Sigmoid colon (tissue), 7 donors: ENCODE data around the gene TPCN2. TPM values are rescaled to one million over a fixed set of nuclear protein-coding genes. Genes with fewer than 3 reads are reported as not detected.

Experiments used
- DNase-seq: peaks from one replicate; pipeline ENCODE4 v3.0.0-alpha.2; 2019
- H3K27ac ChIP-seq, 4 donors: fragments of 200-600 bp; sonication (generic); one replicate each; pipeline ENCODE4 v1.5.1; 2016 to 2019; ENCODE audit warnings: mild to moderate bottlenecking in 1 of 4
- H3K27me3 ChIP-seq, 3 donors: fragments of 200-600 bp; sonication (generic); one replicate each; pipeline ENCODE4 v1.5.1; 2019; ENCODE audit warnings: mild to moderate bottlenecking in 1 of 3
- H3K36me3 ChIP-seq, 4 donors: fragments of 200-600 bp; sonication (generic); one replicate each; pipeline ENCODE4 v1.5.1; 2016 to 2019
- H3K4me1 ChIP-seq, 4 donors: fragments of 200-600 bp; sonication (generic); one replicate each; pipeline ENCODE4 v1.5.1; 2017 to 2019
- H3K4me3 ChIP-seq, 4 donors: fragments of 200-600 bp; sonication (generic); one replicate each; pipeline ENCODE4 v1.5.1; 2017 to 2019; ENCODE audit warnings: mild to moderate bottlenecking in 2 of 4, moderate library complexity in 1 of 4
- H3K9me3 ChIP-seq, 4 donors: fragments of 200-600 bp in 3 of 4; sonication (generic) in 3 of 4; one replicate each; pipeline versions ENCODE4 v1.5.1 to v1.6.1; 2013 to 2019
- CTCF ChIP-seq, 4 experiments: fragments of 450-650 bp in 3 of 4; fragments of 200-600 bp in 1 of 4; IDR thresholded peaks; one replicate each; pipeline ENCODE4 v1.5.1; 2016 to 2019; ENCODE audit warnings: antibody characterized with exemption in 4 of 4, mild to moderate bottlenecking in 3 of 4, moderate library complexity in 2 of 4
- EP300 ChIP-seq, 4 donors: sonication (generic); formaldehyde crosslinking; IDR thresholded peaks; one replicate each; pipeline ENCODE4 v1.6.1; 2017; ENCODE audit warnings: antibody characterized with exemption in 4 of 4
- POLR2A ChIP-seq, 2 donors: fragments of 450-650 bp; IDR thresholded peaks; one replicate each; pipeline ENCODE4 v1.6.1; 2016; ENCODE audit warnings: antibody characterized with exemption in 2 of 2, mild to moderate bottlenecking in 2 of 2, moderate library complexity in 2 of 2
- POLR2AphosphoS5 ChIP-seq, 4 donors: sonication (generic); formaldehyde crosslinking; IDR thresholded peaks; one replicate each; pipeline ENCODE4 v1.6.1; 2017; ENCODE audit warnings: antibody characterized with exemption in 4 of 4
- WGBS, 2 donors: extraction: QIAGEN DNeasy Blood & Tissue Kit; methylation state at CpG; one replicate each; pipeline ENCODE4 v1.1.7; 2013; 5-methylcytosine and 5-hydroxymethylcytosine counted together
- intact Hi-C: fragments of 100-400 bp; cut with DNase I; formaldehyde crosslinking; loops from one replicate; pipeline ENCODE4 v1.15.1; 2023
- polyA plus RNA-seq, 3 donors: library from polyadenylated mRNA; stranded (reverse); fragments of 200-250 nt; gene quantifications; one replicate each; pipeline ENCODE4 v1.2.3, GENCODE V29; 2013
- total RNA-seq, 4 donors: library from RNA; depleted of rRNA; stranded (reverse); fragments of >200 nt; gene quantifications; one replicate each; pipeline ENCODE4 v1.1.0, GENCODE V29; 2016
- donor health status: healthy with polysubstance abuse.
- donor health status: Bipolar disorder and iron deficiency.
- donor health status: healthy.

Gene TPCN2
- total and polyA plus RNA-seq, 7 donors: 1.6 to 43.5 (median 17.5) TPM

- Histone ChIP-seq H3K9me3 (no peaks in the 10 kb centered on the region), H3K4me1 (peaks cover 0 to 36% (median 28%) of the 10 kb centered on the region in 4 donors), H3K36me3 (no peaks in the 10 kb centered on the region), H3K27ac (peak overlapping the region; percentile 43 to 76 (median 54)), H3K27me3 (no peaks in the 10 kb centered on the region), H3K4me3 (no peak overlapping the region)
- no peak for DNase-seq
- 5 to 24% methylated on average over 27 of the region's 27 CpGs for WGBS, 2 donors
- intact Hi-C loops: no loop called here
- TF ChIP-seq POLR2AphosphoS5 (IDR thresholded peaks at IDR 0.05): peak in 3 of 4 donors; percentile 22 to 44 (median 24)
- no peak for TF ChIP-seq EP300 (IDR thresholded peaks at IDR 0.05)
- no peak for TF ChIP-seq CTCF (IDR thresholded peaks at IDR 0.05)
Observed at GRCh38 chr11:69122630-69123431, 74.1 kb downstream of the TPCN2 start.

- intact Hi-C loops: no loop called here
- Histone ChIP-seq H3K27ac (peak overlapping the region; percentile 37 to 76 (median 54)), H3K9me3 (no peaks in the 10 kb centered on the region), H3K4me1 (peaks cover 0 to 36% (median 28%) of the 10 kb centered on the region in 4 donors), H3K36me3 (no peaks in the 10 kb centered on the region), H3K4me3 (no peak overlapping the region), H3K27me3 (no peaks in the 10 kb centered on the region)
- TF ChIP-seq POLR2AphosphoS5 (IDR thresholded peaks at IDR 0.05) (no peak), EP300 (IDR thresholded peaks at IDR 0.05) (no peak), POLR2A (IDR thresholded peaks at IDR 0.05) (no peak), CTCF (IDR thresholded peaks at IDR 0.05) (no peak)
- WGBS, 2 donors: 74 to 78% methylated on average over 27 of the region's 27 CpGs
- no peak for DNase-seq
Observed at GRCh38 chr11:69123593-69124545, 75.1 kb downstream of the TPCN2 start.

GRCh38 chr11:69125861-69126260 is 77.1 kb downstream of the TPCN2 start:
- no peak overlapping the region for H3K27ac ChIP-seq
- H3K4me3 ChIP-seq: no peak overlapping the region
- TF ChIP-seq POLR2A (IDR thresholded peaks at IDR 0.05) (no peak), EP300 (IDR thresholded peaks at IDR 0.05) (no peak), CTCF (IDR thresholded peaks at IDR 0.05) (no peak), POLR2AphosphoS5 (IDR thresholded peaks at IDR 0.05) (no peak)
- H3K27me3 ChIP-seq: no peaks in the 10 kb centered on the region
- H3K36me3 ChIP-seq: no peaks in the 10 kb centered on the region
- DNase-seq: no peak
- no peaks in the 10 kb centered on the region for H3K9me3 ChIP-seq
- intact Hi-C loops: no loop called here
- WGBS, 2 donors: 91 to 92% methylated on average over 3 of the region's 3 CpGs
- peaks cover 0 to 36% (median 28%) of the 10 kb centered on the region in 4 donors for H3K4me1 ChIP-seq

GRCh38 chr11:69126286-69126685 is 77.6 kb downstream of the TPCN2 start:
- 92 to 93% methylated on average over 12 of the region's 12 CpGs for WGBS, 2 donors
- H3K27me3 ChIP-seq: no peaks in the 10 kb centered on the region
- no peaks in the 10 kb centered on the region for H3K36me3 ChIP-seq
- peaks cover 0 to 37% (median 28%) of the 10 kb centered on the region in 4 donors for H3K4me1 ChIP-seq
- no peak overlapping the region for H3K27ac ChIP-seq
- no peaks in the 10 kb centered on the region for H3K9me3 ChIP-seq
- no peak overlapping the region for H3K4me3 ChIP-seq
- DNase-seq: no peak
- no peak for TF ChIP-seq EP300 (IDR thresholded peaks at IDR 0.05)
- TF ChIP-seq POLR2AphosphoS5 (IDR thresholded peaks at IDR 0.05): no peak
- no peak for TF ChIP-seq CTCF (IDR thresholded peaks at IDR 0.05)
- intact Hi-C loops: no loop called here
